Stimulated activated CD4-positive, alpha-beta T cell treated with anti-CD3 and anti-CD28 coated beads, Interleukin-2, amount 100 ng/mL, for 48 hours (primary cell): ENCODE results near the gene ARHGAP26.

Source experiments
- DNase-seq, 2 donors: peaks; one replicate each; pipeline ENCODE4 v3.0.0-alpha.2; 2020

Gene ARHGAP26

DNA sequence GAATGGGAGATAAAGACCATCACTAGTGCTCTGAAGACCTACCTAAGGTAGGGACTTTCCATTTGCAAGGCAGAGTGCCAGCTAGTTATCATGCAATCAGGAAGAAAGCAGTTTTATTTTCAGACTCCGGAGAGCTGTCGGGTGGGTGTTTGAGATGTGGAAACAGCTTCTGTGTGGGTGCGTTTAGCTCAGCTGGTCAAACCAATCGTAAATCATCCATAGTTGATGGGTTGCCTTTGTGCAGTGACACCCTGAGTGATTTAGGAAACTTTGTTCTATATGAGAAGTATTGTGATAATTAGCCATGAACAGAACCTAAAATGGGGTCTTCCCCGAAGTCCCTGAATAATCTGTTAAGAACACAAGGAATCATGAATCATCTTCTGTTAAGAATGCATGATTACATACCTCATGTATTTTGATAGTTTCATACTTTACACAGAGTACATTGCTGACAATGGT is 284.3 kb downstream of the ARHGAP26 start:
- no peak for DNase-seq

DNA sequence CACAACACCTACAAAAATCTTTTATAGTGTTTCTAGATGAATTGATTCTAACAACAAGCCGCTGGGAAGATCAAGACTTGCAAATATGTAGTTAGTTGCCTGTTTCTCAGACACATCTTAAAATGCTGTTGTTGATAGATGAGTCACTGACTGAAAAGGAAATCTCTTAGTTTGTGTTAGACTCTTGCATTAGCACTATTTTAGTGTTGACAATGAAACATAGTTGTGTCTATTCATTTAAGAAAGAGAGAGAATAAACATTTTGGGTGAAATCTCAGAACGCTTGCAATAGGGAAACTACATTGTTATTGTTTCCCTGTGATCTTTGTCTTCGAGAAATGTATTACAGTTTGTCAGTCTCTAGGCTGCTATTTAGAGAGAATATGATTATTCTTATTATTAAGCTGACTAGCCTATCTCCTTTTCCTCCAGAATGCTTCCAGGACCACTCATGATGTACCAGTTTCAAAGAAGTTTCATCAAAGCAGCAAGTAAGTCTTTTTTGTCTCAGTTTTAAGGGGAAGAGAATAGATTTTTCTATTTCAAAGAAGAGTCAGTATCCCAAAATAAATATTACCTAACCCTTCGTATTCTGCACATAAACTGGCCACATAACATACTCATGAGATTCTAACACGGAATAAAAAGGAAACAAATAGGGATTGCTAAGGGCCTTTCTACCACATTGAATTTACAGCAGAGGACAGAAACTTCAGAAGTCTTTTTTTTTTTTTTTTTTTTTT is 285.6 kb downstream of the ARHGAP26 start:
- no peak for DNase-seq

DNA sequence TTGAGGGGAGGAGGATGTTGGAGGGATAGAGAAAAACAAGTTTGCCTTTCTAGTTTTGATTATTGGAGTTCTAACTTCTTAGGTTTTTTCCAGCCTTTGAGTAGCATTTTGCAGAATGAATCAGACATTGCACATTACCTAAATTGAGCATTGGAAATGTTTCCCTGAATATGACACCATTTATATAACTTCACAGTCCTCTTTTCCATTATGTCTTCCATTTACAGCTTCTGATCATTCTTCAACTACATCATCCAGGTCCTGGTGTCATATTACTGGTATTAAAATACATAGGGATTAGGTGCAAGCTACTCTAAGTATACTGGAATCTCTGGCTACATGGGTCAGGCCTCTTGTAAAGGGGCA is 286.1 kb downstream of the ARHGAP26 start:
- DNase-seq = no peak

DNA sequence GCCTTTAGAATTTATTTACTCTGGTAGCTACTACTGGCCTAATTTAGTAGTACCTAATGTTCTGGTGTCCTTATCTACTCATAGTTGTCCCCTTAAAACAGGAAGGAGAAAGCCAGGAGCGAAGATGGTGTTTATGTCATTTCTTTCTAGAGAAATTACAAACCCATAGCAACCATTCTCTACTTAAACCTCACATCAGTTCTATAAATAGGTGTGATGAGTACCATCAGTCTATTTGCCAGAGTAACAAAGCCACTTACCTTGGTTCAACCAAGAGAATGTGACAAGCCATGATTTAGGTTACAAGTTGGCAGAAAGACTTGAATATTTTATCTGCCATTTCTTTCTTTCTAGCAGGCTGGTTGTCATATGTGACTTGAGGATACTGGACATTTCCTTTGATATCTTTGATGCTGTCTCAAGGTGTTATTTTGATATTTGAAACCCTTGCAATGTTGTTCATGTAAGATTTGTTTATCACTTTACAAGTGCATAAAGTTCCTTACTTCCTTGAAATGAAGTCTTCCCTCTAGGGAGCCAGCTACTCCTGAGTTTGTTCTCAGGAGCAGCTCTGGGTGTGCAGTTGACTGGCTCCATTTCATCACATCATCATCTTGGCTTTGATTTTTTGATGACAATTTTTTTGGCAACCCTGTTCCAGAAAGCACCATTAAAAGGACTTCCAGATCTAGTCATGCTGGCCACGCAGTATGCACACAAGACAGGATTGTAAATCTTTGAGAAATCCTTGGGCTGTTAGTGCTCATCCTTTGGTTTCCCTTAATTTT is 286.8 kb downstream of the ARHGAP26 start:
- DNase-seq = no peak

DNA sequence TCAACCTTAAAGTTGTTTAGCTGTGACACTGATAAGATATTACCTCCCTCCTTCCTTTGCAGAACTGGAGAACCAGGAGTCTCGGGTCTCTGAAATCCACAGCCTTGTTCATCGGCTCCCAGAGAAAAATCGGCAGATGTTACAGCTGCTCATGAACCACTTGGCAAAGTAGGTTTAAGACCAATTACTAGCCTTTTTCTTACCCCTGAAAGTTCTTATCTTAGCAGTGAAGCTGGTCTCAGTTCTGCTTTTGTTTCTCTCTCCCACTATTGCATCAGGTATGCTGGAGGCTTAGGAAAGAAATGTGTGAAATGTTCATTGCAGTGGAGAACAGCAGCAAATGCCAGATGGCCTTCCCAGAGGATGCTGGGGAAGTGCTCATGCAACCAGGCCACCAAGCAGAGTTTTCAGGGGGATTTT is 287.4 kb downstream of the ARHGAP26 start:
- no peak for DNase-seq

DNA sequence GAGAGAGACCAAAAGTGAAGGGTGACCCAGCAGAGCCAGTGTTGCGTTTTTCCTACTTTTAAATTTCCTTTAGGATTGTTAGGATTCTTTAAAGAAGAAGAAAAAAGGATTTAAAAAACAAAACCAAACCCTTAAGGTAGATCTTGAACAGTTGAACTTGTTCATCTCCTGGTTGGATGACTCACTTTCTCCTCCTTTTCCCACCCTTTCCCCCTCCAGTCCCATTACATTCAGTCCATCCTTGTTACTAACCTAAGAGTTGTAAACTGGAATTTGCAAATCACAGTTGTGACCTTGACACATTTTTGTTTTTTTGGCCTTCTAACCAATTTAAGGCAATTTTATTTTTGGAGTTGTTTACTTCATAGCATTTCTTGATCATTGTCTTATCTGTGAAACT is 289.2 kb downstream of the ARHGAP26 start:
- DNase-seq = no peak

DNA sequence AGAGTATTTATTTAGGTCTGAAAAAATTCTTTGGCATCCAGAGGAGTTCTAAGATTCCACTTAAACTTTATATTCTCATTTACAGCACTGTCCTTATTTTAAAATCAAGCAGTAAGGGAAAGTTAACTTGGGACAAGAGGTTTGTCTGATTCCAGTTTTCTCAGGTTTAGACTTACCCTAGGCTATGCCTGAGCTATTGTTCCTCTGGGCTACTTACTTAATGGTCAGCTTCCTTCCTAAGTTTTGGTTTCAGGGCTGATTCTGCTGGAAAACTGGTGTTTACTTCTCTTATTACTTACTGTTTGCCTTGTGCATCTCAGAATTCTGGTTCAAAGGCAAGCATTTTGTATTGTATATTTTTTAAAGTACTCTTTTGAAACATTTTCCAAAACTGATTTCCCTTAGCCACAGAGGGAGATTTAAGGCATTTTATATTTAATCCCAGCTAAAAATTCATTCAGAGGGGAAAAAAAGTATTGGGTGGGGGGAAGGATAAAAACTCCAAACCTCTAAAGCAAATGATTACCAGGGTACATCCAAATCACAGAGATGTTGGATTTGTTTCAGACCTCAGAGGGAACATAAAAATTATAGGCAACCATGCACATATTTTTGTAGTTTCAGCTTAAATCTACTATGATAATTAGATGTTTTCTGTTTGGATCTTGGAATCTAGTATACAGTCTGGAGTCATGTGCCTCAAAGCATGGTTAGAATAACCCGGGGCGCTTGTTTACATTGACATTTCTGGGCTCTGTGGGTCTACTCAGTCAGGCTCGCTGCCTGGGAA is 290.0 kb downstream of the ARHGAP26 start:
- DNase-seq = no peak

DNA sequence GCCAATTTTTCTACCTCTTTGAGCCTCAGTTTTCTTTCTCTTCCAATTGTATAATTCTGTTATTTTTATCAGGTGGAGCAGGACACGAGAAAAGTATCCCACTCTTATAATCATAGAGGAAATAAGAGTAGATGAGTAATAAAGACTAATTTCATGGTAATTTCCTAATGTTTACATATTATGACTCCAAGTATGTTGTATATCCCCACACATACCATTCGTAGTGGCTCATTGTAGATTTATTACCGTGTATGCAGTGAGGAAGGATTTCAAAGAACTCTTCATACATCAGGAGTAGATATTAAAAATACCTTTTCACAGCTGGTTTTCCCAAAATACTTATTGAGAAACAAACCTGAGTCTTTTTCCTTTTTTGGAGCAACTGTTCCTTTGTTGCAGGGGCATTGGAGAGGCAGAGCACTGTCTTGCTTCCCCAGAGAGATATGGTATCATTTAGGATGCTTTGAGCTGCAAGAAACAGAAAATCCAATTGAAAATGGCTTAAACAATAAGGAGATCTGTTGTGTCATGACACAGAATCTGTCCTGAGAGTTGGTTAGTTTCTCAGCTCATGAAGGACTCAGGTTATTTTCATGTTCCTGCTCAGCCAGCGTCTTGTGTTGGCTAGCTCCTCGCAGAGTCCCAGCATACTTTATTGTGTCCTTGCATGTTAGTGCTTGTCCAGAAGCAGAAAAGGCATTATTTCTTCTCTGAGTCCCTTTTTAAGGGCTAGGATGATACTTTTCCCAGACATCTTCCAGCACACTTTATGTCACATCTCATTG is 291.2 kb downstream of the ARHGAP26 start:
- no peak for DNase-seq

DNA sequence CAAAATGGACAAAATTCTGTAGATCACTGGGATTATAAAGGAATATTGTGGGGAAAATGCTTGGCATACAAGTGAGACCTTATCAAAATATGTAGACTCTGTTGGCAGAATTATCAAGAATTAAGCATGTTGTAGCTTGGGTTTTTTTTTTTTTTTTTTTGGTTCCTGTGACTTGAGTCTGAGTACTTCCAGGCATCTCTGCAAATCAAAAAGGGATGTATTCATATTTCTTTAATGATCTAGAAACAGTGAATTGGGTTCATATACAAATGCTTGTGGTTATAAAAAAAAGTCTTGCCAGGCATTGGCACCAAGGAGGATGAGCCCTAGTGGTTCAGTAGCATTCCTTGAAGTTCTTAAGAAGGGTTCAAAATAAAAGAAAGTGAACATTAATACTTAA is 292.2 kb downstream of the ARHGAP26 start:
- no peak for DNase-seq

DNA sequence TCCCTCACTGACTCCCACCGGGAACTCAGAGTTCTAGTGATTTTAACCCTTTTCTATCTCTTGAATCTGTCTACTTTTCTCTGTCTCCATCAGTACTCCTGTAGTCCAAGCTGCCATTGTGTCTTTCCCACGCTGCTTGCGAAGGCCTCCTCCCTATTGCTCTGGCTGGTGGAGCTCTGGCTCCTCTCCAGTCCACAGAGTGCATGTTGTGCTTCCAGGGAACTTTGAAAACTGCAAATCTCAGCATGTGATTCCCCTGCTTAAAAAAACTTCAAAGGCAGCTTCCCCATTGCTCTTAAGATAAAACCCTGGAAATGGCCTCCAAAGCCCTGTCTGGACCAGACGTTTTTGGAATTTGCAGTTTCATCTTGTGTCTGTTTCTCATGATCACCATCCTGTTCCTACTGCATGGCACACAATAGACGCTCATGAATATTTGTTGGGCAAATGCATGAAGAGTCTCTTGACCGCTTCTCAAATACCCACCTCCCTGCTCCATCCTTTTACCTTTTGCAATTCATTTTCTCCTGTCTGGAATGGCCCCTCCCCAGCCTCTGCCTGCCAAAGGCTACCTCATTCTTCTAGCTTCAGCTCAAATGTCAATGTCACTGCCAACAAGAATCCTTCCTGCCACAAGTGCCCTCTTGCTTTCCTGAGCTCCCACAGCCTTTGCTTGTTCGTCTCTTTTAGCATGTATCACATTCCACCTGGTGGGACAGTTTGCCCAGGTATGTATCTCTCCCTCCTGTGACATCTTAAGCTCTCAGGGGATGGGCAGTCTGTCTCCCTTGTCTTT is 293.2 kb downstream of the ARHGAP26 start:
- DNase-seq = no peak

DNA sequence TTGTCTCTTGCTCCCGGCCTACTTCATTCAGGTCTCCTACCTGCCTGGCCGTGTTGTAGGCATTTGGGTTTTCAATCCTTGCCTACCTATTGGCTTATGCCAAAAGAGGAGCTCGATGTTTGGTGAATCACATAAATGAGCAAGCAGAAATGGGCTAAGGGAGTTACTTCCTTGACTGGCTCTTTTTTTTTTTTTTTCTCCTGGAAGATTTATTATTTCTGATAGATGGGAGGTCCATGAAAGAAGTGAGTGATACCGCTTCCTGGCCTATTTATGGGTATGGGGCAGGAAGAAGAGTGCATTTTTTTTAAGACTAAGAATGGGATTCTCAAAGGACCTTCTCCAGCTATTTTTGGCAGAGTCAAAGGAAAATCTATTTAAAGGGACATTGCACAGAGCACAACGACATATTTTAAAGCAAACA is 294.1 kb downstream of the ARHGAP26 start:
- no peak for DNase-seq

DNA sequence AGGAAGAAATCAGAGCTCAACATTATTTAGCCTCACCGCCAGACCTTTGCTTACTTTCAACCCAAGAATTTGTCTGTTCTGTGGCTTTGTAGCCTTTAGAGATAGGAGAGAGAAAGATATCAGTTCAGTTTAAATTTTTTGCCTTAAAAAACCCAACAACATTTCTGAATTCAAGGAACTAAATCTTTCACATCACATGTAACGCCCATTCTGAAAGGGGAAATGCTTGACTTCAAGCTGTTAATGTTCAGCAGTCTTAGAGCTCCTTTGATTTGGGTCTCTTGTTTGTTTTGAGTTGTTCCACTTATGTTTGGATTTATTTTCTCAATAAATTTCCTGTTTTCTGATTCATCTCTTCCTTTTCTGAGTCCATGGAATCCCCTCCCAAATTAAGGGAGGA is 294.5 kb downstream of the ARHGAP26 start:
- no peak for DNase-seq

DNA sequence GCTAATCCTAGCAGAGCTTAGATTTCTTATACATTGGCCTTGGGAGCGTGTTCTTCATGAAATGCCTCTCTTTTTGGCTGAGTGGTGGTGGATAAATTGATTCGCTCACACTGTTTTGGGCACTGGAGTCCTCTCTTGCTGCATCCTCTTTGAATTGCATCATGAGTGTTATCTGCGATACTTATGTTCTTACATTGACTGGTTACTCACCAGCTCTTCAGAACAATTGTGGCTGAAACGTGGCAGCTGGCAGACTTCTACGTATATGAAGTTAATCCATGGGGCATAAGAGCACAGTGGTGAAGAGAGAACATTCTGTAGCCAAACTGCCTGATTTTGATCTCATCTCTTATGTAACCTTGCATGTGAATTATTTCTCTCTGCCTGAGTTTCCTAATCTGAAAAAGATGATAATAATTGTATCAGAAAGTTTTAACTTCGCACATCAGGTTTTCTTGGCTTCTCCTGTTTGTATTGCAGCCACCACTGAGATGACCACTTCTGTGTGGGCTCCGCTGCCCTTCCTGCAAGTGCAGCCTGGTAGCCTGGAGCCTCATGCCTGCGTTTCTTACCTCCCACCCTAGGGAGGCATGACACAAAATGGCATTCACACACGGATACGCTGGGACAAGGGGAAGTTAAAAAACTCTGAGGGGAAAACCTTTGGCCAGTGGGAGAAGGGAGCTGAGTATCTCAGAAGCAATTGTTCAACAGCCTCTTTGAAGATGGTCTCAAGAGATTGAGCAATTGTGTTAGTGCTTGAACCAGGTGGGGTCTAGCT is 295.2 kb downstream of the ARHGAP26 start:
- DNase-seq = no peak

DNA sequence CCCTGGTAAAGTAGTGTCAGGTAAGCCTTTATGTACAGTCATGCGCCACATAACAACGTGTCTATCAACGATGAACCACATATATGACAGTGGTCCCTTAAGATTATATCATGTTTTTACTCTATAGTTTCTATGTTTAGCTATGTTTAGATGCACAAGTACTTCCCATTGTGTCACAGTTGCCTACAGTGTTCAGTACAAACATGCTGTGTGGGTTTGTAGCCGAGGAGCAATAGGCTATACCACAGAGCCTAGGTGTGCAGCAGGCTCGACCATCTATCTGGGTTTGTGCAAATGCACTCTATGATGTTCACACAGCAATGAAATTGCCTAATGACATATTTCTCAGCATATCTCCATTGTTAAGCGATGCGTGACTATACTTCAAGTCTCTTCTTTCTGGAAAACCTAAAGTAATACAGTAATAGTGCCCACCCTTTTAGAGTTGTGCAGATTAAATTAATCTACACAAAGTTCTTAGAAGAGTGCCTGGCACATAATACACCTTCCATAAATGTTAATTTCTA is 295.9 kb downstream of the ARHGAP26 start:
- DNase-seq = no peak

DNA sequence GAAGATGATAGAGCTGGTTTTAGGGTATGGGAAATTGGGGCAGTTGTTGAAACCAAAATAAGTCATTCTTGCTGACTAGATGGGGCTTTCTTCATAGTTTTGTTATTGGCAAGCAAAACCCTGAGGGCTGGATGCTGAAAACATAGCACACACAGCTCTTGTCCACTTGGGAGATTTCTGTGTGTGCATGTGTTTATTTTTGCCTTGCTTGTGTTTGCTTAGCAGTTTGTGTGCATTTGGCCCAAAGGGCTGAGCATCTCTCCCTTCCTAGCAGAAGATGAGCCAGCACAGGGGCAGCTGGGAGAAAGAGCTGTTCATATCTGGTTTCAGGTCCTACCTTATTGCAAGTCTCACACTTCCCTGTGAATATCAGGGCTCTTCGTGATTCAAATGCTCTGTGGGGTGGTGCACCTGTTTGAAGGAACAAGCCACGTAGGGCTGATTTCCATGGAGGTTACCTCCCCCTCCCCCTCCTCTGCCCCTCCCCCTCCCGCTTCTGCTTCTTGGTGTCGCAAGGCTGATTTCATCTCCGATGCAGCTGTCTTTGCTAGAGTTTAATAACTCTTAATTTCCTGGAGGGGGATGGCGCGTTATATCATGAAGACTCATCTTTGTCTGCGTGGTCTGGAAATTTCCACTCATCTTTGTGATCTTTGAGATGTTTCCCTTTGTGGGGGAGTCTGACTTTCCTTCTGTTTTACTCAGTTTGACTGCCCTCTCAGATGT is 296.5 kb downstream of the ARHGAP26 start:
- peak in 1 of 2 donors; percentile 28 for DNase-seq

DNA sequence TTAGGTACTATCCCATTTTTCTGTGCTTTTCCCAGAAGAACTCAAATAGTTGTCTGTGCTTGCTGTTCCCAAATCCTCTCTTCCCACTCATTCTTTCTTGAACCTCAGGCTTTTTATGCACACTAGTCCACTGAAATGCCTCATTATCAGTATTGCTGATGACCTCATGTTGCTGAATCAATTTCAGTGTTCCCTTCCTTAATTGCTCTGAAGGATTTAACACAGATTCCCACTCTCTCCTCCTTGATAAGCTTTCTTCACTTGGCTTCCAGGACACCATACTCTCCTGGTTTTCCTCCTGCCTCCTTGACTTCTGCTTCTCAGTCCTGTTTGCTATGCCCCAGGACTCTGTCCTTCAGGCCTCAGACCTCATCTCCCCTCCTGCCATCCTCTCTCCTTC is 298.5 kb downstream of the ARHGAP26 start:
- no peak for DNase-seq

DNA sequence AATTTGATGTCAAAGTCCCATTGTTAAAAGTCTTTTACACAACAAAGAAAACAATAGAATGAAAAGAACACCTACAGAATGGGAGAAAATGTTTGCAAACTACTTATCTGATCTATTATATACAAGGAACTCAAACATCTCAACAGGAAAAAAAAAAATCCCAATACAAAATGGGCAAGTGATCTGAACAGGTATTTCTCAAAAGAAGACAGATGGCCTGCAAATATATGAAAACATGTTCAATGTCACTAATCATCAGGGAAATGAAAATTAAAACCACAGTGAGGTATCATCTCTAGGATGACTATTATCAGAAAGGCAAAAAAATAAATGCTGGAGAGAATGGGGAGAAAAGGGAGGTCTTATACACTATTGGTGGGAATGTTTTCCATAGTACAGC is 301.8 kb downstream of the ARHGAP26 start:
- no peak for DNase-seq

DNA sequence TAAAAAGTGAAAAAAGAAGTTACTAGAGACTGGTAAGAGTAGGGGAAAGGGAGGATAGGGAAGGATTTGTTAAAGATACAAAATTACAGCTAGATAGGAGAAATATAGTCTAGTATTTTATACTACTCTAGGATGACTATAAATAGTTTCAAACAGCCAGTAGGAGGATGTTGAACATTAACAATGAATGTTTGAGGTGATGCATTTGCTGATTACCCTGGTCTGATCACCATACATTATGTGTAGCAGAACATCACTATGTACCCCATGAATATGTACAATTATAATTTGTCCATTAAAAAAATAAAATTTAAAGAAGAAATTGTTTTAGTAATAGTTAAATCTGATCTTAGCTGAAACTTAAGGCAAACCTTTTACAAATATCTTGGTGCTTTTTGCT is 302.6 kb downstream of the ARHGAP26 start:
- DNase-seq = no peak

DNA sequence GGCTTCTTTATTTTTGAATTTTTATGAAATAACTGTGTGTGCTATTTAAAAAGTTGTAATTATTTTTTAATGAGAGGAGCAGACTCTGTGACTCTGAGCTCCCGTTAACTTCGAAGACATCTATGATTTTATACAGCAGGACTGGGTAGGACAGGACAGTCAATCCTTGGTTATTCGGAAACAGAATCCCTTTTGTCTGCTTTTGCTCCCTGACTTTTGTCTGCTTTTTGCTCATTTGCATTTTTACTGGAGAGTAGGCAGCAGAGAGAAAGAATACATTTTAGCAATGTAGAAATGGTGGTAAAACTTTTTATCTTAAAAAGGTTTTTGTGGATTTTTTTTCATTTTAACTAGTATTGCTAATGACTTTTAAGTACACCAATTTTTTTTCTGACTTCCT is 303.6 kb downstream of the ARHGAP26 start:
- no peak for DNase-seq

DNA sequence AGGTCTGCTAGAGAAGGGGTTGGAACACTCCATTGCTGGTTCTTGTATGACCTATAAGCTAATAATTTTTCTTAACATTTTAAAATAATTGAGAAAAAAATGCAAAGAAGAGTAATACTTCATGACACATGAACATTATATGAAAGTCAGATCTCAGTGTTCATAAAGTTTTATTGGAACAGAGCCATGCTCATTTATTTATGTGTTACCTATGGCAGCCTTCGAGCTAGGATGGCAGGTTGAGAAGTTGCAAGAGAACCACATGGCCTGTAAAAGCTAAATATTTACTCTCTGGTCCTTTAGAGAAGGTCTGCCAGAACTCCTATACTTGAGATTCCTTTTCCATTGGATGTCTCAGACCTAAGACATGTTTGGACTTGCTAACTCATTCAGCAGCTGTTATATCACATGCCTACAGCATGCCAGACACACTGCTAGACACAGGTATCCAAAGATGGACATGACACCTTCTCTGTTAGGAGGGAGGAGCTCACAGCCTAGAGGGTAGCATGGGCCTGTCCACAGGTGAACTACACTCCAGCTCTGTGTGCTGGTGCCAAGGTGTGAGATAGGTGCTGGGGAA is 304.3 kb downstream of the ARHGAP26 start:
- no peak for DNase-seq
